Measurements from ENCODE around the gene RRP9.
A peak's percentile ranks its signal among the peaks of the same experiment; 100 is the strongest.

Gene RRP9

GRCh38 chr3:51984269-51984647 is 42.6 kb upstream of the RRP9 start:
- peak overlapping the region; percentile 80 for H3K4me3 ChIP-seq (ENCODE audit: low read depth, low read length)
- TF ChIP-seq CTCF (IDR thresholded peaks at IDR 0.05; ENCODE audit: low read depth, low read length) (no peak), POLR2A (IDR thresholded peaks at IDR 0.05; ENCODE audit: extremely low read depth, insufficient read length) (no peak), MYC (IDR thresholded peaks at IDR 0.05; ENCODE audit: low read depth, low read length) (no peak)
- TF ChIP-seq, protein P1, sequence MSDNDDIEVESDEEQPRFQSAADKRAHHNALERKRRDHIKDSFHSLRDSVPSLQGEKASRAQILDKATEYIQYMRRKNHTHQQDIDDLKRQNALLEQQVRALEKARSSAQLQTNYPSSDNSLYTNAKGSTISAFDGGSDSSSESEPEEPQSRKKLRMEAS (IDR thresholded peaks at IDR 0.05; ENCODE audit: low read depth, low read length): no peak
- DNase-seq (ENCODE audit: low read depth): no peak

GRCh38 chr3:51983578-51984268 is 42.0 kb upstream of the RRP9 start:
- no peak for DNase-seq (ENCODE audit: low read depth)
- H3K4me3 ChIP-seq (ENCODE audit: low read depth, low read length): peak overlapping the region; percentile 80
- TF ChIP-seq MYC (IDR thresholded peaks at IDR 0.05; ENCODE audit: low read depth, low read length) (no peak), CTCF (IDR thresholded peaks at IDR 0.05; ENCODE audit: low read depth, low read length) (no peak), POLR2A (IDR thresholded peaks at IDR 0.05; ENCODE audit: extremely low read depth, insufficient read length) (no peak)
- TF ChIP-seq, protein P1 (IDR thresholded peaks at IDR 0.05; ENCODE audit: low read depth, low read length): no peak

GRCh38 chr3:51982838-51983577 is 41.3 kb upstream of the RRP9 start, which contains the start of gene ACY1:
Gene ACY1, plus strand, starts transcription at chr3:51983535. Its CDS starts 530 bp downstream, at chr3:51984065.
- H3K4me3 ChIP-seq (ENCODE audit: low read depth, low read length): peak within 1 kb of the TSS; percentile 80
- peak; percentile 95 for DNase-seq (ENCODE audit: low read depth)
- TF ChIP-seq, protein P1 (IDR thresholded peaks at IDR 0.05; ENCODE audit: low read depth, low read length): peak; percentile 98
- no peak for TF ChIP-seq CTCF (IDR thresholded peaks at IDR 0.05; ENCODE audit: low read depth, low read length)
- peak; percentile 97 for TF ChIP-seq MYC (IDR thresholded peaks at IDR 0.05; ENCODE audit: low read depth, low read length)
- peak; percentile 82 for TF ChIP-seq POLR2A (IDR thresholded peaks at IDR 0.05; ENCODE audit: extremely low read depth, insufficient read length)

DNA sequence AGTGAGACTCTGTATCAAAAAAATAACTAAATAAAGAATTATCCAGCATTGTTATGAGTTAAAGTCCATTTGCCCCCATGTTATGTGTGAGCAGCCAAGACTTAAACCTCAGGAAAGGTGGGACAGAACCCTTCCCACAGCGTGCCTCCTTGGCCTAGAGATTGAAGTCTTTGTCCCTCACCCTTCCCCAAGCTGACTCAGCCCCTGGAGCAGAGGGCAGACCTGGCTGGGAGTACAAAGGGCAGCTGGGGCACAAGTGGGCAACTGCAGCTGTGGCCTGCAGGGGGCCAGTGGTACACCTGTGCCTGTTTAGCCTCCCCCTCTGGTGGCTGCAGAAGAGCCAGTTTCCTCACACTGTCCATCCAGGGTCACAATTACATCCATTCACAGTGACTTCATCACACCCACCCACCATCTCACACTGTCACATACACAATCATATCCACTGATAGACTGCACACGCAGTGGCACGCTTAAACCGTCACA is 40.7 kb upstream of the RRP9 start:
- H3K4me3 ChIP-seq (ENCODE audit: low read depth, low read length): peak overlapping the region; percentile 75
- TF ChIP-seq POLR2A (IDR thresholded peaks at IDR 0.05; ENCODE audit: extremely low read depth, insufficient read length) (no peak), MYC (IDR thresholded peaks at IDR 0.05; ENCODE audit: low read depth, low read length) (no peak), CTCF (IDR thresholded peaks at IDR 0.05; ENCODE audit: low read depth, low read length) (peak; percentile 54)
- TF ChIP-seq, protein P1 (IDR thresholded peaks at IDR 0.05; ENCODE audit: low read depth, low read length): no peak; the same call in 1 of the 2 replicates

DNA sequence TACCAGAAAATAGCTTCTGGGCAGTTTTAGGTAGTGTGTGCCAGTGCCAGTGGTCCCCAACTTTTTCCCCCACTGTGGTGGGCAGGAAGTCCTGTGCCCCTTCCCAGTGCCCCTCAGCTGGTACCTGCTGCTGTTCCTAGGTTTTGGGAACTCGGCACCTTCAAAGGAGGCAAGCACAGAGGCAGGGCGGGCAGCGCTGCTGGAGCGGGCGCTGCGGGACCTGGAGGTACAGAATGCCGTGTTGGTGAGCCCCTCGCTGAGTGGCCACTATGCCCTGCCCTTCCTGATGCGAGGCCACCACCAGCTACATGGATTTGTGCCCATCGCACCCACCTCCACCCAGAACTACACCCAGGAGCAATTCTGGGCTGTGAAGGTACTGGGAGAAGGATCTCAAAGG is 38.5 kb upstream of the RRP9 start:
- DNase-seq (ENCODE audit: low read depth): no peak
- H3K4me3 ChIP-seq (ENCODE audit: low read depth, low read length): no peak overlapping the region
- TF ChIP-seq, protein P1 (IDR thresholded peaks at IDR 0.05; ENCODE audit: low read depth, low read length): no peak
- TF ChIP-seq CTCF (IDR thresholded peaks at IDR 0.05; ENCODE audit: low read depth, low read length): no peak
- no peak for TF ChIP-seq POLR2A (IDR thresholded peaks at IDR 0.05; ENCODE audit: extremely low read depth, insufficient read length)
- TF ChIP-seq MYC (IDR thresholded peaks at IDR 0.05; ENCODE audit: low read depth, low read length): no peak

More for the DNA sequence above, 40.7 kb upstream of the RRP9 start:
- DNase-seq (ENCODE audit: low read depth): peak; percentile 78
